ENCODE measurements around the gene XXYLT1. TPM values are rescaled to one million over a fixed set of nuclear protein-coding genes. Genes with fewer than 3 reads are reported as not detected.
"Not testable (repeated sequence)": the region's sequence is repeated elsewhere in the genome, so short reads cannot be mapped to it uniquely, and the experiment has no call there.

The XXYLT1 gene
- total and polyA plus RNA-seq, 2 of the 8 experiments (the other 6 are each of a cell fraction or from before 2014, with no cell fraction given) = 18.9 to 23.8 TPM

- not testable (repeated sequence) for FAIRE-seq; H2BK5ac ChIP-seq (ENCODE audit: low read depth, low read length)
- WGBS, 2 experiments (ENCODE audit: extremely low coverage in 1 of 2, insufficient coverage in 1 of 2, insufficient read length in 1 of 2, insufficient replicate concordance in 2 of 2, low coverage in 1 of 2, low lambda C conversion rate in 2 of 2, missing lambda C conversion rate in 1 of 2) = 81% methylated on average over 6 of the region's 6 CpGs; no CpG with 5 or more reads in 1 of the 2 experiments
Observed at GRCh38 chr3:195186710-195187047, 84.3 kb downstream of the XXYLT1 start.

More at GRCh38 chr3:195186710-195187047, 84.3 kb downstream of the XXYLT1 start:
- not testable (repeated sequence) for H3K9me3 ChIP-seq (ENCODE audit: insufficient read depth in 2 of 2, low read depth in 1 of 2, low read length in 1 of 2); H4K91ac ChIP-seq (replicated peaks; ENCODE audit: insufficient read length, low read length); H4K20me1 ChIP-seq (replicated peaks in 1 of 2; ENCODE audit: control insufficient read depth in 1 of 2, insufficient read depth in 2 of 2, low read length in 2 of 2); H4K5ac ChIP-seq (ENCODE audit: insufficient read length, low read depth, low read length); H3K23me2 ChIP-seq (ENCODE audit: low read depth, low read length); H2BK15ac ChIP-seq (ENCODE audit: low read length); H3K4me3 ChIP-seq (ENCODE audit: extremely low read depth in 1 of 4, insufficient read depth in 2 of 4, low read depth in 3 of 4, low read length in 4 of 4); H3K36me3 ChIP-seq (ENCODE audit: control insufficient read depth in 2 of 4, insufficient read depth in 4 of 4, low read length in 3 of 4); H2BK120ac ChIP-seq (replicated peaks; ENCODE audit: low read depth, low read length); H3K56ac ChIP-seq (replicated peaks; ENCODE audit: insufficient read length, low read depth, low read length); H3K14ac ChIP-seq (ENCODE audit: insufficient read length); H3K27me3 ChIP-seq (replicated peaks in 1 of 4; ENCODE audit: control insufficient read depth in 3 of 4, extremely low read depth in 1 of 4, insufficient read depth in 3 of 4, low read length in 3 of 4); H4K8ac ChIP-seq (ENCODE audit: extremely low read depth, insufficient read depth, low read length); H3K23ac ChIP-seq (ENCODE audit: insufficient read length); H3K27ac ChIP-seq (ENCODE audit: low read depth, low read length); H2BK20ac ChIP-seq (ENCODE audit: low read length); H3K4ac ChIP-seq (replicated peaks; ENCODE audit: insufficient read length, low read depth, low read length); H3K4me2 ChIP-seq (ENCODE audit: insufficient read depth in 1 of 2, low read depth in 2 of 2, low read length in 2 of 2); H2AK5ac ChIP-seq (ENCODE audit: low read depth, low read length); H3K9ac ChIP-seq (replicated peaks in 1 of 4; ENCODE audit: extremely low read depth in 1 of 4, low read depth in 3 of 4, low read length in 3 of 4); H2AFZ ChIP-seq (ENCODE audit: low read length); H3K18ac ChIP-seq (ENCODE audit: extremely low read depth, low read length); DNase-seq (ENCODE audit: low read depth in 1 of 2, low spot score in 2 of 2)
- CTCF ChIA-PET (ENCODE audit: partially characterized antibody) = interaction anchor here (0.6 to 1.9 kb wide), 6 partner anchors 9 to 123 kb away, joined by 3 to 6 read pairs (median 4); no protein-coding TSS in a partner anchor
- Histone ChIP-seq H3K79me1 (ENCODE audit: low read depth, low read length) (peaks cover 10% of the 10 kb centered on the region), H2BK12ac (ENCODE audit: low read depth, low read length) (0 out of 2 replicates have a peak overlapping the region, but pooled peaks have one; percentile 62), H3K4me1 (replicated peaks in 1 of 4; ENCODE audit: control insufficient read depth in 3 of 4, insufficient read depth in 4 of 4, low read length in 3 of 4) (peaks cover 3 to 17% (median 14%) of the 10 kb centered on the region in 4 experiments; a peak in 6 of 7 replicates), H3K79me2 (ENCODE audit: control insufficient read depth in 1 of 2, insufficient read depth in 2 of 2, low read length in 2 of 2) (peaks cover 0 to 80% of the 10 kb centered on the region in 2 experiments; a peak in 2 of 4 replicates)
- POLR2A ChIA-PET (ENCODE audit: partially characterized antibody) = interaction anchor here (0.6 to 0.7 kb wide), 2 partner anchors 19 to 805 kb away, joined by 3 to 4 read pairs; no protein-coding TSS in a partner anchor
